SJSA1 (cell line): ENCODE measurements around the gene RAD23B. TPM values are rescaled to one million over a fixed set of nuclear protein-coding genes. Genes with fewer than 3 reads are reported as not detected.

ENCODE experiments used
- DNase-seq, 2 experiments: peaks; one replicate each; pipeline ENCODE4 v3.0.0-alpha.2; 2015 to 2020; ENCODE audit warnings: low spot score in 2 of 2, low read depth in 1 of 2
- H3K27ac ChIP-seq: fragments of 250-450 bp; sonication (Bioruptor Pico); 2 replicates; pipeline ENCODE4 v1.5.1; 2020; ENCODE audit warnings: mild to moderate bottlenecking, moderate library complexity
- H3K27me3 ChIP-seq: fragments of 250-450 bp; sonication (Bioruptor Pico); replicated peaks from 2 replicates; pipeline ENCODE4 v1.5.1; 2020; ENCODE audit warnings: mild to moderate bottlenecking, moderate library complexity
- H3K36me3 ChIP-seq: fragments of 250-450 bp; sonication (Bioruptor Pico); 2 replicates; pipeline ENCODE4 v1.5.1; 2020; ENCODE audit warnings: mild to moderate bottlenecking
- H3K4me1 ChIP-seq: fragments of 250-450 bp; sonication (Bioruptor Pico); replicated peaks from 2 replicates; pipeline ENCODE4 v1.6.1; 2021; ENCODE audit warnings: mild to moderate bottlenecking
- H3K4me3 ChIP-seq: fragments of 250-450 bp; sonication (Bioruptor Pico); 2 replicates; pipeline ENCODE4 v1.5.1; 2020; ENCODE audit warnings: mild to moderate bottlenecking
- H3K9me3 ChIP-seq: fragments of 250-450 bp; sonication (Bioruptor Pico); replicated peaks from 2 replicates; pipeline ENCODE4 v1.5.1; 2020; ENCODE audit warnings: mild to moderate bottlenecking
- total RNA-seq: library from RNA; depleted of rRNA; stranded (reverse); fragments of >200 nt; shearing (Covaris generic); gene quantifications from 2 replicates; pipeline ENCODE4 v1.2.3, GENCODE V29; 2014

RAD23B gene
- total RNA-seq, 1 experiment from 2014 or later, result 81.2 TPM

GRCh38 chr9:107316795-107317661 lies 33.9 kb downstream of the RAD23B start:
- Histone ChIP-seq H3K9me3 (no peaks in the 10 kb centered on the region), H3K27ac (no peak overlapping the region), H3K36me3 (peaks cover 89% of the 10 kb centered on the region), H3K27me3 (no peaks in the 10 kb centered on the region), H3K4me1 (peaks cover 8% of the 10 kb centered on the region; the same call in 1 of the 2 replicates), H3K4me3 (no peak overlapping the region)
- DNase-seq, result no peak

GRCh38 chr9:107322643-107323042 lies 39.6 kb downstream of the RAD23B start:
- peaks cover 73% of the 10 kb centered on the region for H3K36me3 ChIP-seq

GRCh38 chr9:107323836-107324585 lies 40.9 kb downstream of the RAD23B start:
- Histone ChIP-seq H3K4me3 (no peak overlapping the region), H3K27ac (no peak overlapping the region), H3K9me3 (no peaks in the 10 kb centered on the region), H3K4me1 (0 out of 2 replicates have a peak, but pooled peaks cover 4% of the 10 kb centered on the region), H3K27me3 (no peaks in the 10 kb centered on the region), H3K36me3 (peaks cover 74% of the 10 kb centered on the region)
- DNase-seq, result no peak

More at GRCh38 chr9:107322643-107323042, 39.6 kb downstream of the RAD23B start:
- no peak overlapping the region for H3K27ac ChIP-seq
- no peak for DNase-seq
- H3K4me3 ChIP-seq, result no peak overlapping the region
- H3K9me3 ChIP-seq, result no peaks in the 10 kb centered on the region
- H3K4me1 ChIP-seq, result 0 out of 2 replicates have a peak, but pooled peaks cover 4% of the 10 kb centered on the region
- no peaks in the 10 kb centered on the region for H3K27me3 ChIP-seq

GRCh38 chr9:107325842-107326241 lies 42.8 kb downstream of the RAD23B start:
- DNase-seq, result no peak
- Histone ChIP-seq H3K4me3 (no peak overlapping the region), H3K27ac (no peak overlapping the region), H3K9me3 (no peaks in the 10 kb centered on the region), H3K27me3 (no peaks in the 10 kb centered on the region), H3K36me3 (peaks cover 74% of the 10 kb centered on the region), H3K4me1 (0 out of 2 replicates have a peak, but pooled peaks cover 4% of the 10 kb centered on the region)

GRCh38 chr9:107328510-107328909 lies 45.4 kb downstream of the RAD23B start:
- Histone ChIP-seq H3K36me3 (peaks cover 85% of the 10 kb centered on the region), H3K4me3 (no peak overlapping the region), H3K27me3 (no peaks in the 10 kb centered on the region), H3K27ac (no peak overlapping the region), H3K9me3 (no peaks in the 10 kb centered on the region), H3K4me1 (no peaks in the 10 kb centered on the region)
- no peak for DNase-seq

GRCh38 chr9:107330420-107330819 lies 47.3 kb downstream of the RAD23B start:
- Histone ChIP-seq H3K36me3 (peaks cover 83% of the 10 kb centered on the region), H3K4me3 (no peak overlapping the region), H3K27me3 (no peaks in the 10 kb centered on the region), H3K9me3 (no peaks in the 10 kb centered on the region), H3K27ac (no peak overlapping the region), H3K4me1 (no peaks in the 10 kb centered on the region)
- no peak for DNase-seq

- DNase-seq, result no peak
- no peak overlapping the region for H3K27ac ChIP-seq
- H3K4me1 ChIP-seq, result no peaks in the 10 kb centered on the region
- no peaks in the 10 kb centered on the region for H3K9me3 ChIP-seq
- peaks cover 79% of the 10 kb centered on the region for H3K36me3 ChIP-seq
- H3K27me3 ChIP-seq, result no peaks in the 10 kb centered on the region
- H3K4me3 ChIP-seq, result no peak overlapping the region
Measured at GRCh38 chr9:107332883-107333282, 49.8 kb downstream of the RAD23B start.

GRCh38 chr9:107333363-107333762 lies 50.3 kb downstream of the RAD23B start:
- Histone ChIP-seq H3K9me3 (no peaks in the 10 kb centered on the region), H3K36me3 (peaks cover 74% of the 10 kb centered on the region), H3K27me3 (no peaks in the 10 kb centered on the region), H3K27ac (no peak overlapping the region), H3K4me3 (no peak overlapping the region), H3K4me1 (no peaks in the 10 kb centered on the region)
- no peak for DNase-seq

GRCh38 chr9:107334103-107334776 lies 51.2 kb downstream of the RAD23B start:
- Histone ChIP-seq H3K36me3 (peaks cover 65% of the 10 kb centered on the region), H3K4me3 (no peak overlapping the region), H3K27me3 (no peaks in the 10 kb centered on the region), H3K27ac (no peak overlapping the region), H3K9me3 (no peaks in the 10 kb centered on the region), H3K4me1 (no peaks in the 10 kb centered on the region)
- DNase-seq, result no peak

GRCh38 chr9:107335331-107335730 lies 52.3 kb downstream of the RAD23B start:
- Histone ChIP-seq H3K27ac (no peak overlapping the region), H3K9me3 (no peaks in the 10 kb centered on the region), H3K4me1 (no peaks in the 10 kb centered on the region), H3K27me3 (no peaks in the 10 kb centered on the region), H3K4me3 (no peak overlapping the region), H3K36me3 (peaks cover 56% of the 10 kb centered on the region)
- DNase-seq, result no peak

- no peaks in the 10 kb centered on the region for H3K27me3 ChIP-seq
- H3K9me3 ChIP-seq, result no peaks in the 10 kb centered on the region
- no peaks in the 10 kb centered on the region for H3K4me1 ChIP-seq
- no peak for DNase-seq
- H3K36me3 ChIP-seq, result peaks cover 44% of the 10 kb centered on the region
- no peak overlapping the region for H3K27ac ChIP-seq
- H3K4me3 ChIP-seq, result no peak overlapping the region
Measured at GRCh38 chr9:107336718-107337360, 53.8 kb downstream of the RAD23B start.

GRCh38 chr9:107337676-107338590 lies 54.9 kb downstream of the RAD23B start:
- Histone ChIP-seq H3K27ac (no peak overlapping the region), H3K27me3 (no peaks in the 10 kb centered on the region), H3K36me3 (peaks cover 33% of the 10 kb centered on the region), H3K4me3 (no peak overlapping the region), H3K4me1 (no peaks in the 10 kb centered on the region), H3K9me3 (no peaks in the 10 kb centered on the region)
- no peak for DNase-seq
